GM19099 (cell line): ENCODE data around the gene CDH24.

Source experiments
- POLR2A ChIP-seq: IDR thresholded peaks from 3 replicates; pipeline ENCODE4 v1.6.1; 2011; ENCODE audit warnings: low read depth; ENCODE audit not compliant: insufficient read length; ENCODE audit errors: extremely low read depth

CDH24 gene

DNA sequence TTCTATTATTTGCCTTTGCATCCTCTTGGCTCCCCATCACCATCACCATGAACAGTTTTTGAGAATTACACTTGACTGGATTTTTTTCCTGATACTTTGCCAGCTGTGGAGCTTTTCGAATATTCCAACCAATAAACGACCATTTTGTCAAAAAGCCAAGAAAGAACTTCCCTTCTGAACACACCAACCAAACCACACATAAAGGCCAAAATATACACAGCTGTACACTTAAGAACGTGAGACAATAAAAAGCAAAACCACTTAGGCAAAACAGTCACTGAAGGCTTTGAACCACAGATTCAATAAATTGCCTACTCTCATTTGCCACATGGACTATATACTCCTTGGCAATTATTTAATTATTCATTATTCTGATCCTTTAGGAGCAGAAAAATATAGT lies 48.5 kb downstream of the CDH24 start:
- TF ChIP-seq POLR2A: no peak

DNA sequence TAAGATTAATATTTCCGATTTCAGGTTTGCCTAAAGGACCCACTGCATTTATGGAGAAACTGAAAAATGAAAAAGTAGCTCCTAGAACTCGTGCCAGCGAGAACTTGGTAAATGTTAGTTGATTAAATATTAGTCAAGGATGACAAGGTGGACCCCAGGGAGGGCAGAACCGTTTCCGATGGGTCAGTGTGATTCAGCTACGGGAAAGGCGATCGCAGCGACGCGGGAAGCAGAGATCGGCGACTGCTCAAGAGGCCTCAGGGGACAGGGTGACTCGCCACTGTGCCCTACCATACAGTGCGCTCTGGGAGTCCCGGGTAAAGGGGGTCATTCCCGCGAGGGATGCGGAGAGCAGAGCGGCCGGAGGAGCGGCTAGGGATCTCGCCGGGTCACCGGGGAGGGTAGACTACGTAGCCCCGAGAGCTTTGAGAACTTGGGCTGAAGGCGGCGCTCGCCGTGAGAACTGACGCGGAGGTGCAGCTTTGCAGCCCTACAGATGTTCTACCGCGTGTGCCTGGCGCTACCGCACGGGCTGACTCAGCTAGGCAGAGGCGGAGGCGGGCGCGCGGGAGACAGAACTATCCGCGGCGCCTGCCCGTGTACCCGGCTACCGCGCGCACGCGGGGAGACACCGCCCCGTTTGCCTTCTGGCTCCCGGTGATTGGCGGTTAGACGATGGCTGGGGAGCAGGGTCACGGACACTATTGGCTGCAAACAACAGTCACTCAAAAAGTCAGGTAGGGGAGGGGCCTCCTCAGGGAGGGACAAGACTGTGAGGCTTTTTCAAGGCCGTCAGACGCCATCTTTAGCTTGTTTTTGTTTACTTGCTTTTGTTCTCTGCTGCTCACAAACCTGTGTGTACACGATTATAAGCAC lies 50.5 kb downstream of the CDH24 start:
- TF ChIP-seq POLR2A: peak; percentile 96

DNA sequence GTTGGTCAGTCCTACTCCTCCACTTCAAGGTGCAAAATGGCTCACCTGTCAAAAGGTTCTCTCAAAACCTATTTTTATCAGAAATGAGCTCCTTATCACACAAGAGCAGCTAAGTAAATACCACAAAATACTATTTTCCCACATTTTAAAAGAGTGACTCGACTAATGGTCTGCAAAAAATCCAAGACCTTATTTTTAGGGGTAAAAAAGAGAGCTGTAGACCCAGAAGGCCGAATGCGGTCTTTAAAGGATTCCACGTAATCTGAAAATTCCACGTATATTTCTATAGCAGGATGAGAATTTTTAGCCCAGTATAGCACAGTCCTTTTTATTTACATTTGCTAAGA lies 51.2 kb downstream of the CDH24 start:
- no peak for TF ChIP-seq POLR2A

DNA sequence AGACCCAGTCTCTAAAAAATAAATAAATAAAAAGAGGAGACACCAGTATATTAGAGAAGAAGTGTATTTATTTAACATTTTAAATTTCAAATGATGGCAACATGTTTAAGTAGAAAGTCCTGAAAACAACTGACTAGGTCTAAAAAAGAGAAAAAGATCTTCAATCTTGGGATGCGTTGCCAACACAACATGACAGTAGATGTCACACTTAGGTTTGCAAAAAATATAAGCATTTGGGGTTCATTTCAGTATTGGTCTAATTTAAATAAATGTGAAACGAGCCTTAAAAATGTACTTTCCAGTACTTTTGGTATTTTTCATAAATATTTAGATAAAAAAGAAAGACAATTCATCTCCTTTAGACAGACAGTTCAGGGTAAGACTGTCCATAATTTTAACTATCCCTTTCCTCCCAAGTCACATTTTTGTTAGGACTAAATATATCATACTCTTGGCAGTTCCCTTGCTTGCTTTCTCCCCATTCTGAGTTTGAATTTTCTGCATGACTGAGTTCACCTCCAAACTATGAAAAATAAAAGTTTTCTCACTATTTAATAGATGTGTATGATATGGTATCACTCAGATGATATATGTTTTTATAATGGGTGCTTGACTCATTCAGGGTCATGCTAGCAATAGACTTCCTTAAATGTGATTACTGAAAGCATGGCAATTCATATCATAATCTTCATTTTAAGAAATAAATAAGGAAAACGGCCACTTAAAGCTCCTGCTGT lies 51.7 kb downstream of the CDH24 start:
- TF ChIP-seq POLR2A: no peak

DNA sequence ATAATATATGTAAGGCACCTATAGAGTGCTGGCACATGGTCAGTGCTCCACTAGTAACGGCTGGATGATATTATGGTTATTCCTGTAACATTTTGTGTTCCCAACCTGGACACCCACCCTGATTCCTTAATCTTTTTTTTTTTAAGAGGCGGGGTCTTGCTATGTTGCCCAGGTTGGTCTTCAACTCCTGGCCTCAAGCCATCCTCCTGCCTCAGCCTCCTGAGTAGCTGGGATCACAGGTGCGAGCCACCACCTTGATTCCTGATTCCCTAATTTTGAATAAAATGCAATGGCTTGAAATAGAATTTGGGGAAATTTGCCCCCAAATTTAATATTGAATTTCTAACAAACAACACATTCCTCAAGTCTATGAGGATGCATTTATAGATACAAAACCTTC lies 54.7 kb downstream of the CDH24 start:
- TF ChIP-seq POLR2A: no peak

DNA sequence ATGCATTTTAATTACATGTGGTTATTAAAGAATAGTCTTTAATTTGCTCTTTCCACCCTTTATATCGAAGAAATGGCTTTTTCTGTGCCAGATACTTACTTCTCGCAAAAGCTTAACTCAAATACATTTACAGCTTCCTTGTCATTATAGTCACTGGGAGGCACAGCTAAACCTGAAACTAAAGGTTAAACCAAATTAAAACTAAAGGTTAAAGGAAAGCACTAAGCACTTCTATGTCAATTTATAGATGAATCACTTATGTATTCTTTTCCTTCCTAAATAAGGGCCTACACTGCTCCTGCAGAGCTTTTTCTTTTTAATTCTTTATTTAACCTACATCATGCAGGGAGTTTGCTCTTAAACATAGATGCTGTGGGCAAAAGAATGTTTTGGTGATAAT lies 56.5 kb downstream of the CDH24 start:
- no peak for TF ChIP-seq POLR2A

DNA sequence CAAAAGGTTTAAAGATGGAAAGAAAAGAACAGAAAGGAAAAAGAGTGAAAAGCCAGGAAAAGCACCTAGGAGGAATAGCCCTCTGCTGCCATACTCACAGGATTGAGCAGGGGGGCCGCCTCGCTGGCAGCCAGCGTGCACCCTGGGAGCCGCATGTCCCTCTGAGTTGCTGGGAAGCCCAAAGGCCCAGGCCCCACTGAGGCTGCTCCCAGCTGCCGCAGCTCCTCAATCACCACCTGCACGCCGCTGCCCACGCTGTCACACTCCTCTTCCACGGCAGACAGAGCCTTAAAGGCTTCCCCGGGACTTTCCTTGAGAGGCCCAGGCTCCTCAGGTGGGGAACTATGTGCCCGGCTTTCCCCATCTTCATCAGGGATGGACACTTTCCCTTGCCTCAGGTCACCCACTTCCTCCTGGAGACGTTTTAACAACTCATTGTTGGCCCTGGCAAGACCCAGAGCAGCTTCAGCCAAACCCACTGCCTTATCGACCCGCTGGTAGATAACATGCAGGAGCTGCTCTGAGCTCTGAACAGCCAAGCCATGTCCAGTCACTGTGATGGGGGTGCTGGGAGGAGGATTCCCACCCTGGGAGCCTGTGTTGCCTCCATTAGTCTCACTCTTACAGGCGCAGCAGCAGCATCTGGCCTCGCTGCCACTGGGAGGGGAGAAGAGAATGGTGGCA lies 58.8 kb downstream of the CDH24 start:
- TF ChIP-seq POLR2A: no peak

DNA sequence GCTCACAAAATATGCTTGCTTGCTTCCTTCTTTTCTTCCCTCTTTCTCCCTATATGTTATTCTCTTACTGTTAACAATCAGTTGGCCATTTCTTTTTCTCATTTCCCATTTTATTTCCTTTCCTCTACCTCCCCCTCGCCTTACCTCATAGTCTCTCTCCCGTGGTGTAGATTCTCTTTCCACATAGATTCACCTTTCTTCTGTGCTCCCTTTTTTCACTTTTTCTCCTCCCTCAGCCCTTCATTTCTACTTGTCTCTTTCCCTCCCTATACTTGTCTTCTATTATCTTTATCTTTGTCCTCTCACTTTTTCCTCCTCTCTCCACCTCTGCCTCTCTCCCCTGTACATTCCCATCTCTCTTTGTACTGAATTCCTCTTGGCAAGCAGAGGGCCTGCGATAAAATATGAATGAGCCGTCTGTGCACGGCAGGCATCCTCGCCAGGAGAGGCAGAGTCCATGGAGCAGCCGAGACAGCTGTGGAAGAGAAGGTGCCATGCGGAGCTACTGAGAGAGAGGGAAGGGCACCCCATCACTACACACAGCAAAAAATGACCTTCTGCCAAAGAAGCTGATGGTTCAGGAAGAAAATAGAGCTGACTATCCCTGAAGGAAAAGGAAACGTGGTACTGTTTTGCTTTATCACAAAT lies 59.5 kb downstream of the CDH24 start:
- TF ChIP-seq POLR2A: no peak
